Right lobe of liver (tissue), 6 donors: ENCODE measurements around the gene HHAT. TPM values are rescaled to one million over a fixed set of nuclear protein-coding genes. Genes with fewer than 3 reads are reported as not detected.

Experiments used
- ATAC-seq, 4 donors: fragments of 200-7000 bp; cut with Tn5 transposase; one replicate each; pipeline ENCODE4 v1.9.1; 2020; ENCODE audit warnings: mild to moderate bottlenecking in 4 of 4, moderate library complexity in 4 of 4
- DNase-seq, 3 donors: peaks; one replicate each; pipeline ENCODE4 v3.0.0-alpha.2; 2020
- H3K27ac ChIP-seq, 3 donors: fragments of 200-600 bp; one replicate each; pipeline ENCODE4 v1.8.0; 2022
- H3K27me3 ChIP-seq, 2 donors: fragments of 200-600 bp; one replicate each; pipeline ENCODE4 v1.8.0; 2022
- H3K36me3 ChIP-seq, 4 donors: fragments of 200-600 bp; sonication (generic) in 1 of 4; one replicate each; pipeline versions ENCODE4 v1.5.1 to v1.8.0; 2017 to 2022; ENCODE audit warnings: control low read depth in 1 of 4
- H3K4me1 ChIP-seq, 4 donors: fragments of 200-600 bp; sonication (generic) in 1 of 4; one replicate each; pipeline versions ENCODE4 v1.5.1 to v1.8.0; 2017 to 2022; ENCODE audit warnings: control low read depth in 1 of 4
- H3K4me3 ChIP-seq, 3 donors: fragments of 200-600 bp; one replicate each; pipeline ENCODE4 v1.8.0; 2022
- H3K9me3 ChIP-seq, 4 donors: fragments of 200-600 bp; sonication (generic) in 1 of 4; one replicate each; pipeline versions ENCODE4 v1.5.1 to v1.8.0; 2017 to 2022; ENCODE audit warnings: control low read depth in 1 of 4
- POLR2A ChIP-seq: fragments of 450-650 bp; IDR thresholded peaks from one replicate; pipeline ENCODE4 v1.6.1; 2017; ENCODE audit warnings: antibody characterized with exemption, mild to moderate bottlenecking
- WGBS: methylation state at CpG from one replicate; pipeline ENCODE4 v1.1.6; 2018; ENCODE audit warnings: low coverage, low lambda C conversion rate; ENCODE audit not compliant: insufficient coverage; ENCODE audit errors: missing lambda C conversion rate; 5-methylcytosine and 5-hydroxymethylcytosine counted together
- intact Hi-C, 2 donors: fragments of 100-400 bp; cut with DNase I; formaldehyde crosslinking; loops; one replicate each; pipeline versions ENCODE4 v1.11.2 to v1.14.1; 2022
- total RNA-seq, 6 experiments: library from RNA; depleted of rRNA in 2 of 6; stranded (reverse); fragments of >200 nt in 2 of 6; fragmentation: NEBNext Ultra II Directional in 3 of 6; extraction: Animal tissue kit (Norgen Biotek cat#: 25700) in 3 of 6; gene quantifications; one replicate each; pipeline versions ENCODE4 v1.1.0 to v1.2.4, GENCODE V29; 2016 to 2023
- TF ChIP-seq, protein P1 (sequence below), 4 donors: fragments of 200-600 bp in 3 of 4; fragments of 450-650 bp in 1 of 4; IDR thresholded peaks; one replicate each; pipeline versions ENCODE4 v1.5.1 to v1.8.0; 2016 to 2022; ENCODE audit warnings: antibody characterized with exemption in 4 of 4, mild to moderate bottlenecking in 2 of 4
- donor health status: DM: no; HTN: yes; CAD: no.
- donor health status: DM: no; HTN: no; CAD: no.
- donor health status: DM: no; HTN: no; CAD: no.
- donor health status: DM: no; HTN: yes; CAD: no.
- donor health status: DM: no; HTN: yes; CAD: no.

HHAT gene
- total RNA-seq, 6 experiments from 2014 or later, result 2.2 to 4.1 (median 2.7) TPM

DNA sequence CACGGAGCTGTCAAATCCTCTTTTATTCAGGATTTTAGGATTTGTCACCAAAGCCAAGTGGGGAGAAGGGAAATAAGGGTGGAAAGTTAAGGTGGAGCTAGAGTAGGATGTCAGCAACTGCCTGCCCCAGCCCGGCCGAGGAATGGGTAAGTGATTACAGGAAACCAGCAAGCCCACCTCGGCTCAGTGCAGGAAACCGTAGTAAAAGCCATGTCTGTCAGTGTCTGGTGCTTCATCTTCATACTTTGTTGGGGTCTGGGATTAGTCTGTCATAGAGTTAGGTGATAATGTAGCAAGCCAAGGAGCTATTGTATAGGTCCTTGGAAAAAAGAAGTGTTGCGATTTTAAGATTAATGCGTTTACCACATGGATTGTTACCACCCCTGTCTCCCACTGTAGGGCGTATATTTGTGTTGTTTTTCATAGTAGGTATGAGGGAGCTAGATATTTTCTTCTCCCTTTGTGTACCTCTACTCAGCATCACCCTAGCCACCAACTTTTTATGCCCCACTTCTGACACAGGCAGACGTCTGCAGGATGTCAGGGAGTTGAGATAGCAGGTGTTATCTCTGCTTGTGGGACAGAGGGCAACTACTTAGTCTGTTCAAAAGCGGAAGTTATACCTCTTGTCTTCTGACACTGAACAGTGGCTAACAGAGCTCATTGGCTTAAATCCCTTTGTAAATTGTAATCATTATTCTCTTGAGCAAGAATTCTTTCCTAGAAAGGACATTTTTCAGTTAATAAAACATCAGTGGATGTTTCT lies 253.7 kb downstream of the HHAT start:
- Histone ChIP-seq H3K27ac (no peak overlapping the region), H3K36me3 (no peaks in the 10 kb centered on the region), H3K4me1 (no peaks in the 10 kb centered on the region), H3K9me3 (no peaks in the 10 kb centered on the region), H3K4me3 (no peak overlapping the region), H3K27me3 (no peaks in the 10 kb centered on the region)
- intact Hi-C loops, result loop anchor here (5.0 to 10.0 kb wide), 3 partner anchors 362 to 552 kb away; partner anchors contain the start of gene KCNH1 (in 2 of the 2)
- no peak for ATAC-seq
- TF ChIP-seq POLR2A, result no peak
- TF ChIP-seq, protein P1, sequence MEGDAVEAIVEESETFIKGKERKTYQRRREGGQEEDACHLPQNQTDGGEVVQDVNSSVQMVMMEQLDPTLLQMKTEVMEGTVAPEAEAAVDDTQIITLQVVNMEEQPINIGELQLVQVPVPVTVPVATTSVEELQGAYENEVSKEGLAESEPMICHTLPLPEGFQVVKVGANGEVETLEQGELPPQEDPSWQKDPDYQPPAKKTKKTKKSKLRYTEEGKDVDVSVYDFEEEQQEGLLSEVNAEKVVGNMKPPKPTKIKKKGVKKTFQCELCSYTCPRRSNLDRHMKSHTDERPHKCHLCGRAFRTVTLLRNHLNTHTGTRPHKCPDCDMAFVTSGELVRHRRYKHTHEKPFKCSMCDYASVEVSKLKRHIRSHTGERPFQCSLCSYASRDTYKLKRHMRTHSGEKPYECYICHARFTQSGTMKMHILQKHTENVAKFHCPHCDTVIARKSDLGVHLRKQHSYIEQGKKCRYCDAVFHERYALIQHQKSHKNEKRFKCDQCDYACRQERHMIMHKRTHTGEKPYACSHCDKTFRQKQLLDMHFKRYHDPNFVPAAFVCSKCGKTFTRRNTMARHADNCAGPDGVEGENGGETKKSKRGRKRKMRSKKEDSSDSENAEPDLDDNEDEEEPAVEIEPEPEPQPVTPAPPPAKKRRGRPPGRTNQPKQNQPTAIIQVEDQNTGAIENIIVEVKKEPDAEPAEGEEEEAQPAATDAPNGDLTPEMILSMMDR (IDR thresholded peaks at IDR 0.05), result no peak
- DNase-seq, result no peak
- WGBS, result 42% methylated on average over 10 of the region's 10 CpGs

DNA sequence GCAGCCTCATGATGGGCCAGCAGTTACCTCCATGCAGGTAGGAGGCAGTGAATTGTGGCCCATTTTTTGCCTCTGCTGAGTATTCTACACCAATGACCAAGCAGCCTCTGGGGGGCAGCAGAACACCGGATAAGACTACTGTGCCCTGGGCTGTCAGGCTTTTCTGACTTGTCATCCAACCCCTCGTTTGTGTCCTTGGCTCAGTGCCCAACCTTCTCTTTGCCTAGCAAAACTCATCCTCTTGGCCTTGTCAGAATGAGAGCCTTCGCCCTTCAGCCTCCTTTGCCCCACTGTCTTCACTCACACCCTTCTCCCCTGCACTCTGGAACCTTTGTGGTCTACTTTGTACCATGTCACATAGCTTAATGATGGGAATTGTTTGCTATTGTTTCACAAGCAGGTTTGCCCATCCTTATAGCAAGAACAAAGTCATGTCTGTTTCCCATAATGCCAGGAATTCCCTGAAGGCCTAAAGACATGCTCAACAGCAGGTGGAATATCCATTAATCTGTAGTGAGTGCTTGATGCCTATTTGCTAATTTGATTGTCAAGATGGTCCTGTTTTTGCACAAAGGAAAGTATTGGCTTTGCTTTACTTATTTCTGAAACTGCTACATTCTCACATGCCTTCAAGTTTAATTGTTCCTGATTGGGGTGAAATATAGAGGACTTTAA lies 255.9 kb downstream of the HHAT start:
- DNase-seq, result peak; percentile 78 to 87 (median 80)
- peak; percentile 97 to 99 (median 98) for ATAC-seq
- H3K4me1 ChIP-seq, result no peaks in the 10 kb centered on the region
- 13% methylated on average over 2 of the region's 3 CpGs for WGBS
- no peak overlapping the region for H3K4me3 ChIP-seq
- intact Hi-C loops, result loop anchor here (5.0 to 10.0 kb wide), 3 partner anchors 360 to 550 kb away; partner anchors contain the start of gene KCNH1 (in 2 of the 2)
- TF ChIP-seq POLR2A, result no peak
- TF ChIP-seq, protein P1 (IDR thresholded peaks at IDR 0.05), result peak; percentile 62 to 78 (median 74)
- no peaks in the 10 kb centered on the region for H3K9me3 ChIP-seq
- no peak overlapping the region for H3K27ac ChIP-seq
- no peaks in the 10 kb centered on the region for H3K27me3 ChIP-seq
- no peaks in the 10 kb centered on the region for H3K36me3 ChIP-seq

DNA sequence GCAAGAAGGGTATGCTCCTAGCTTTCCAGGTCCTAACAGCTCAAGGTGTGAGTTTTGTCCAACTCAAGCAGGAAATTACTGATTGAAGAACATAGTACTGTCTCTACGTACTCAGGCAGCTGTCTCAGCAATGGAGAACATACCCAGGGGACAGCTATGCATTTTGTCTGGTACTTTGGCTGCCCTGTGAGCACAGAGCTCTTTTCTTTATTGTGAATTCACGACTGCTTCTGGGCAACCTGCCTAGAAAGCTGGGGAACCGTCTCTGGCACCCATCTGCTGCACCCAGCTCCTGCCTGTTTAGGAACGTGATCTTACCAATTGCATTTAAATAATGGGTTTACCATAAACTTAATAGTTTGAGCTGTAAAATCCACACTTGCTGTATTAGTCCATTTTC lies 258.1 kb downstream of the HHAT start:
- WGBS, result 54% methylated on average over 2 of the region's 4 CpGs
- TF ChIP-seq POLR2A, result no peak
- TF ChIP-seq, protein P1 (IDR thresholded peaks at IDR 0.05), result no peak
- intact Hi-C loops, result loop anchor here in 1 of 2 donors (10.0 kb wide), 2 partner anchors 358 to 548 kb away; partner anchors contain the start of gene KCNH1

DNA sequence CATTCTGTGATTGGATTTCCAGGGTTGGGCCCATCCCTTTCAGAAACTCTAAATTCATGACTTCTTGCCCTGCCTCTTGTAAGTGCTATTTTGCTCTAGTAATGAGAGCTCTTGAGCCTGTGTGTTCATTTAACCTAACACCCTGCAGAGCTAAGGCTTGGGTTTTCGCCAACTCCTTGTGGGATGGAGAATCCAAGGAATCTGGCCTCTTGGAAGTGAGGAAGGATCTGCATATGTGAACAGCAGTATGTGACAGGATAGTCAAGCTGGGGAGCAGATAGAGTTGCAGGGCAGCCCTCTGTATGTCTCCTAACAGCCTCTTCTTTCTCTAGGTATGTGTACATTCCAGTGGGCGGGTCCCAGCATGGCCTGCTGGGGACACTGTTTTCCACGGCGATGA lies 258.9 kb downstream of the HHAT start:
- no peak for TF ChIP-seq POLR2A
- TF ChIP-seq, protein P1 (IDR thresholded peaks at IDR 0.05), result no peak
- Histone ChIP-seq H3K36me3 (no peaks in the 10 kb centered on the region), H3K4me3 (no peak overlapping the region), H3K9me3 (no peaks in the 10 kb centered on the region), H3K4me1 (no peaks in the 10 kb centered on the region), H3K27me3 (no peaks in the 10 kb centered on the region), H3K27ac (no peak overlapping the region)
- ATAC-seq, result no peak
- 92% methylated on average over 3 of the region's 4 CpGs for WGBS
- no peak for DNase-seq
- intact Hi-C loops, result loop anchor here in 1 of 2 donors (10.0 kb wide), 2 partner anchors 357 to 547 kb away; partner anchors contain the start of gene KCNH1

More for the DNA sequence above, 258.1 kb downstream of the HHAT start:
- no peaks in the 10 kb centered on the region for H3K27me3 ChIP-seq
- DNase-seq, result no peak
- no peak overlapping the region for H3K27ac ChIP-seq
- H3K36me3 ChIP-seq, result no peaks in the 10 kb centered on the region
- no peaks in the 10 kb centered on the region for H3K4me1 ChIP-seq
- ATAC-seq, result no peak
- H3K4me3 ChIP-seq, result no peak overlapping the region
- no peaks in the 10 kb centered on the region for H3K9me3 ChIP-seq
